GM20431 (cell line): Measurements from ENCODE around the gene PRRT4.

Source experiments
- in situ Hi-C: fragments of 300-500 bp; cut with MseI, MboI; formaldehyde crosslinking; loops from one replicate; pipeline ENCODE4 v1.15.0; 2020; ENCODE audit warnings: low sequenced_read_pairs; ENCODE audit not compliant: unreplicated experiment

Gene PRRT4

GRCh38 chr7:128379900-128380479 lies 18.5 kb upstream of the PRRT4 start:
- in situ Hi-C loops, result no loop called here

GRCh38 chr7:128378637-128379036 lies 17.1 kb upstream of the PRRT4 start:
- in situ Hi-C loops, result no loop called here

GRCh38 chr7:128376077-128376476 lies 14.6 kb upstream of the PRRT4 start:
- in situ Hi-C loops, result no loop called here

GRCh38 chr7:128374041-128374440 lies 12.6 kb upstream of the PRRT4 start:
- in situ Hi-C loops, result no loop called here

GRCh38 chr7:128373606-128374005 lies 12.1 kb upstream of the PRRT4 start:
- in situ Hi-C loops, result no loop called here

- in situ Hi-C loops, result no loop called here
Measured at GRCh38 chr7:128370491-128370890, 9.0 kb upstream of the PRRT4 start.

- in situ Hi-C loops, result no loop called here
Measured at GRCh38 chr7:128366986-128367385, 5.5 kb upstream of the PRRT4 start.

GRCh38 chr7:128366300-128366699 lies 4.8 kb upstream of the PRRT4 start:
- in situ Hi-C loops, result no loop called here

GRCh38 chr7:128365432-128365831 lies 3.9 kb upstream of the PRRT4 start:
- in situ Hi-C loops, result no loop called here

GRCh38 chr7:128364166-128364870 lies 2.8 kb upstream of the PRRT4 start:
- in situ Hi-C loops, result no loop called here

GRCh38 chr7:128363261-128363721 lies 1.8 kb upstream of the PRRT4 start:
- in situ Hi-C loops, result no loop called here

GRCh38 chr7:128362670-128363069 lies 1.2 kb upstream of the PRRT4 start:
- in situ Hi-C loops, result no loop called here

- in situ Hi-C loops, result no loop called here
Measured at GRCh38 chr7:128360359-128360678, 1.2 kb downstream of the PRRT4 start.

- in situ Hi-C loops, result no loop called here
Measured at GRCh38 chr7:128359939-128360338, 1.6 kb downstream of the PRRT4 start.

- in situ Hi-C loops, result no loop called here
Measured at GRCh38 chr7:128359336-128359735, 2.2 kb downstream of the PRRT4 start.

- in situ Hi-C loops, result no loop called here
Measured at GRCh38 chr7:128358233-128358632, 3.3 kb downstream of the PRRT4 start.

GRCh38 chr7:128357217-128357613 lies 4.3 kb downstream of the PRRT4 start:
- in situ Hi-C loops, result no loop called here

- in situ Hi-C loops, result no loop called here
Measured at GRCh38 chr7:128356546-128357216, 4.8 kb downstream of the PRRT4 start.

- in situ Hi-C loops, result no loop called here
Measured at GRCh38 chr7:128353610-128354009, 7.9 kb downstream of the PRRT4 start.

- in situ Hi-C loops, result no loop called here
Measured at GRCh38 chr7:128353189-128353588, 8.3 kb downstream of the PRRT4 start.

- in situ Hi-C loops, result no loop called here
Measured at GRCh38 chr7:128352636-128353035, 8.9 kb downstream of the PRRT4 start.

- in situ Hi-C loops, result no loop called here
Measured at GRCh38 chr7:128352153-128352537, 9.3 kb downstream of the PRRT4 start.
